SW 1271 (cell line): ENCODE results near the gene LIN7B.

Source experiments
- DNase-seq, 2 experiments: peaks; one replicate each; lab custom pipeline; 2025; lab: John Stamatoyannopoulos, UW

The LIN7B gene

DNA sequence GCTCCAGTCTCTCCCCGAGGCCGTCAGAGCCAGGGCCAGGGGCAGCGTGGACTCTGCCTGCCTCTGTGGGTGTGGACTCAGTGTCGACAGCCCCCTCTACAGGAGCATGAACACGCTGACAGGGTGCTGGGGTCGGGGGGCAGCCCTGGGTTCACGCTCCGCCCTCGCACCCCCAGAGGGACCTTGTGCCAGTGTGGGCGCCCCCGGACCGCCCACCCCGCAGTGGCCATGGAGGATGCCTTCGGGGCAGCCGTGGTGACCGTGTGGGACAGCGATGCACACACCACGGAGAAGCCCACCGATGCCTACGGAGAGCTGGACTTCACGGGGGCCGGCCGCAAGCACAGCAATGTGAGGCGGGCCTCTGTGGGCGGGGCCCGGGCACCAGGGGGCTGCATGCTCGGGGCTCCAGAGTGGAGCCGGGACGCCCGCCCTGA is 51.7 kb downstream of the LIN7B start:
- no peak for DNase-seq

GRCh38 chr19:49167857-49168409 is 53.8 kb downstream of the LIN7B start:
- DNase-seq: no peak
